HAP-1 (cell line): ENCODE measurements around the gene ZNF664.
A peak's percentile ranks its signal among the peaks of the same experiment; 100 is the strongest.

Source experiments
- DNase-seq, 2 experiments: peaks; one replicate each; pipeline ENCODE4 v3.0.0-alpha.2; 2016 to 2020; ENCODE audit warnings: low spot score in 2 of 2
- H3K27me3 ChIP-seq: fragments of 250-450 bp; sonication (Bioruptor Pico); 2 replicates; pipeline ENCODE4 v1.5.1; 2020; ENCODE audit warnings: low read depth, mild to moderate bottlenecking, moderate library complexity
- H3K36me3 ChIP-seq: fragments of 250-450 bp; sonication (Bioruptor Pico); replicated peaks from 2 replicates; pipeline ENCODE4 v1.5.1; 2020; ENCODE audit warnings: mild to moderate bottlenecking
- H3K4me1 ChIP-seq: fragments of 250-450 bp; sonication (Bioruptor Pico); 2 replicates; pipeline ENCODE4 v1.5.1; 2020; ENCODE audit warnings: mild to moderate bottlenecking
- H3K4me3 ChIP-seq: fragments of 250-450 bp; sonication (Bioruptor Pico); 2 replicates; pipeline ENCODE4 v1.5.1; 2020; ENCODE audit warnings: mild to moderate bottlenecking, moderate library complexity
- H3K9me3 ChIP-seq: fragments of 250-450 bp; sonication (Bioruptor Pico); 2 replicates; pipeline ENCODE4 v1.5.1; 2020; ENCODE audit warnings: mild to moderate bottlenecking, moderate library complexity
- in situ Hi-C: fragments of 300-500 bp; cut with MboI; formaldehyde crosslinking; loops from 3 replicates; pipeline ENCODE4 v1.14.3; 2020; ENCODE audit warnings: low sequenced_read_pairs, inconsistent platforms, mixed read lengths

ZNF664 gene

DNA sequence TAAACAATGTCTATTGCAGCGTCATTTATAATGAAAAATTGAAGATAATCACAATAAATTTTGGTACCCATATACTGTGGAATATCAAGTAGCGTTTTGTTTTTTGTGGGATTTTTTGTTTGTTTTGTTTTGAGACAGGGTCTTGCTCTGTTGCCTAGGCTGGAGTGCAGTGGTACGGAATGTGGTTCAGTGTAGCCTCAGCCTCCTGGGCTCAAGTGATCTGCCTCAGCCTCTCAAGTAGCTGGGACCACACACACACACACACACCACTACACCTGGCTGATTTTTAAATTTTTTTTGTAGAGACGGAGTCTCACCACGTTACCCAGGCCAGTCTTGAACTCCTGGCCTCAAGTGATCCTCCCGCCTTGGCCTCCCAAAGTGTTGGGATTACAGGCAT, 6.6 kb downstream of the ZNF664 start:
- Histone ChIP-seq H3K27me3 (no peaks in the 10 kb centered on the region), H3K4me1 (0 out of 2 replicates have a peak, but pooled peaks cover 6% of the 10 kb centered on the region), H3K4me3 (no peak overlapping the region), H3K36me3 (peaks cover 22% of the 10 kb centered on the region), H3K9me3 (no peaks in the 10 kb centered on the region)
- DNase-seq, result no peak
- in situ Hi-C loops, result no loop called here

DNA sequence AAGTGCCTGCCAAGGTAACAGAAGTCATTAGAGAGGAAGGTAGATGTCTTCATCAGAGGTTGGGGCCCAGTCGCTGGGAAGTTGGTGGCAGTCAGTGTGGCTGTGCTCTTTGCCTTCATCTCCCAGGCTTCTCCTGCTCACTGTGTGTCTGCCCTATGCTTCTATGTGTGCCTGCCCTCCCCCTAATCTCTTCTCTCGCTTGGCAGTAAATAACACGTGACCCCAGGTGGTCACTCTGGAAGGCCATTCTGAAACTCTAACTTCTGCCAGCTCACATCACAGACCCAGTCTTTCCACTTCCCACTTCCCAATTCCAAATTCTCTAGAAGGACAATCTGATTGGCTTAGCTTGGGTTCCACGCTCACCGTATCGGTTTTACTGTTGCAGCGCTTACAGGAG, 9.3 kb downstream of the ZNF664 start:
- H3K4me3 ChIP-seq, result no peak overlapping the region
- H3K9me3 ChIP-seq, result no peaks in the 10 kb centered on the region
- in situ Hi-C loops, result no loop called here
- no peak for DNase-seq
- H3K36me3 ChIP-seq, result peaks cover 16% of the 10 kb centered on the region
- no peaks in the 10 kb centered on the region for H3K27me3 ChIP-seq
- no peaks in the 10 kb centered on the region for H3K4me1 ChIP-seq

DNA sequence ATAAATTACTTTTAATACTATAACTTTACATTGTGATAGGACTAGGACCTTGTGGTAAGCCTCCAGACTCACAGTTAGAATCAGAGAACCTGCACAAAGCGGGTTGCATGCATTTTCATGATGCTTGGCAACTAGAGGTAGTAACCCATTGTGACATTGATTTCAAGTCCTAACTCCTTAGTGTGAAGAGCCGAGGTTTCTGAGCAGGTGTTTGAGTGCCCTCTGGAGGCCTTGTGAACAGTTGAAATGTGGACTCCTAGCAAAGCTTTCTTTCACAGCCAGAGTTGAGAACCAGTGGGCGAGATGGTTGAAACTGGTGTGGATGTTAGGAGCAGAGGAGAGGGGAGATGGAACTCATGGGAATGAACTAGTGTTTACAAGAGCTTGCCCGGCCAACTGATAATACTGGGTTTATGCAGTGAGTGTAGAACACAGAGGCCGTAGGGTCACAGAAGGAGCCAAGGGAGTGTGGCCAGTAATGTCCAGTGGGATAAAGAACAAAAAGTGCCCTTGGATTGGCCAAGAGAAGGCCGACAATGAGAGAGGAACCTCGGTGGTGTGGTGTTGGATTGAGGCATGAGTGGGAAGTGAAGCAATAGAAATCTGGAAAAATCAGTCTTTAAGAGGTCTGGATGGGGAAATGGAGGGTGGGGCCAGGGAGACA, 10.9 kb downstream of the ZNF664 start:
- in situ Hi-C loops, result no loop called here
- Histone ChIP-seq H3K27me3 (no peaks in the 10 kb centered on the region), H3K4me3 (no peak overlapping the region), H3K9me3 (no peaks in the 10 kb centered on the region), H3K36me3 (peaks cover 27% of the 10 kb centered on the region), H3K4me1 (no peaks in the 10 kb centered on the region)
- peak; percentile 51 to 65 for DNase-seq

DNA sequence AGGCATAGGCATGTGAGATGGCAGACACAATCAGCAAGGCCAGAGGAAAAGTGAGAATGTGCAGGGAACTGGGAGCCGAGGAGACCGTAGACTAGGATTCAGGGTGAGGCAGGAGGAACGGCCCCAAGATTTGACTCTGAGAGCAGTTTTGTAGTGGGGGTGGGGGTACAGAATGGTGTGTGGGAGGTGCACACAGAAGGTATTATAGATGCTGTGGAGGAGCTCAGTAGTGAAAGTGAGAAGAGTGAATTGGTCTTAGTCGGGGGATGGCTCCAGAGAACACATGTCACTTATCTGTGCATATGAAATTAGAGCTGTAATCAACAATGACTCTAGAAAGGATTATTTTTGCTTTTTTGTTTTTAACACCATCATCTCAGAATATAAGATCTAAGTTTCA, 11.9 kb downstream of the ZNF664 start:
- Histone ChIP-seq H3K4me3 (no peak overlapping the region), H3K9me3 (no peaks in the 10 kb centered on the region), H3K27me3 (no peaks in the 10 kb centered on the region), H3K36me3 (peaks cover 37% of the 10 kb centered on the region), H3K4me1 (no peaks in the 10 kb centered on the region)
- in situ Hi-C loops, result no loop called here
- DNase-seq, result no peak

DNA sequence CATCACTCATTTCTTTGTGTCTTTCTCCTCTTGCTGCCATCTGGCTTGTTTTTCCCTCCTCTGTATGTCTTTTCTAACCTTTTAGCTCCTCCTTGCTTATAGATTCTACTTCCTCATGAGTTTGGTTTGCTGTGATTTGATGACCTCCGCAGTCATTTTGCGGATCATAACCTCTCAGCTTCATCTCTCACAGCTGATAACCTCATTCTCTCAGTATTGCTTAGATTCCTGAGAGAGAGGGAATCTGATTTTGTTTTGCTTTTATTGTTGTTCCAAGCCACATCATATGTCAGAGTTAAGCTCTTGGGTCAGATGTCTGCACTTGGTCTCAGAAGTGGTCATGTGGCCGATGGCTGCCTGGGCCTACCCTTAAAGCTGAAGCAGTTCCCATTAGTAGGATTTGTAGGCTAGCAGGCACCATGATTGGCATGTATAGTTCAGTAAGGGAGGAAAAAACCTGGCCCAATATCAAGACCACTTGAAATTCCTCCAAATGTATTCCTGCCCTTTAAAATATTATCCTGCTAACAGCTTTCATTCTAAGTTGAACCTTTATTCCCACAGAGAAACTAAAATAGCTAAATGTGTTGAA, 13.5 kb downstream of the ZNF664 start:
- Histone ChIP-seq H3K4me3 (no peak overlapping the region), H3K27me3 (no peaks in the 10 kb centered on the region), H3K4me1 (no peaks in the 10 kb centered on the region), H3K9me3 (no peaks in the 10 kb centered on the region), H3K36me3 (peaks cover 50% of the 10 kb centered on the region)
- DNase-seq, result no peak
- in situ Hi-C loops, result no loop called here

DNA sequence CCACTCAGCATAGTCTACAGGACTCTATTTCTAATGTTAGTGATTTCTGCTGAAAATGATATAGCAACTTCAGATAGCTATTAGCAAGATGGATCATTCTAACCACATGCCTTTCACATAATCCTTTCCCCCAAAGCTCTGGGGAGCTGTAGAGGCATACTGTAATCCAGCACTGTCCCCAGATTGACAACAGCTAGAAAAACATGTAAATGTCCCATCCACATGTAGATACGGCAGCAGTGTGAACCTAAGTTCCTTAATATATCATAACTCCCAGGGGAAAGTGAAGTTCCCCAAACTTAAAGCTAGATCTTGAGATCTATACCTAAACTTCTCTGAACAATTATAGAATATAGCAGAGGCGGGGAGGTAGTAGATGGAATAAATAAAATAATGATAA, 14.0 kb downstream of the ZNF664 start:
- no peak for DNase-seq
- in situ Hi-C loops, result no loop called here
- Histone ChIP-seq H3K9me3 (no peaks in the 10 kb centered on the region), H3K36me3 (peaks cover 55% of the 10 kb centered on the region), H3K4me1 (no peaks in the 10 kb centered on the region), H3K27me3 (no peaks in the 10 kb centered on the region), H3K4me3 (no peak overlapping the region)

DNA sequence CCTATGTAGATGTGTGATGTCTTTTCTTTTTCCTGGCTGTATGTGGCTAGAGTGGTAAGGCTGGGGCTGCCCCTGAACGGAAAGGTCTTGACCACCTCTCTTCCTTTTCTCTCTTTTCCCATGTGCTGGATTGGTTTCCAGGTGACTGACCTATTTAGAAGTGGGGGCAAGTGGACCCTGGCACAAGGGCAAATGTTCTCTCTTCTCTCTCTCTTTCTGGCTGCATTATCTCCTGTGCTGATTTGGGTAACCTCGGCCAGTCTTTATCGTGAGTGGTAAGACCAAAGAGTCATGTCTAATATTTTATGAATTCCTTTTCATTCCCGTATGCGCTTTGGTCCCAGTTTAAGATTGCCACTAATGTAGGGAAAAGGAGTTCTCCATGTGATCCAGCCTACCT, 16.2 kb downstream of the ZNF664 start:
- no peak for DNase-seq
- Histone ChIP-seq H3K9me3 (no peaks in the 10 kb centered on the region), H3K4me1 (no peaks in the 10 kb centered on the region), H3K27me3 (no peaks in the 10 kb centered on the region), H3K36me3 (peaks cover 72% of the 10 kb centered on the region), H3K4me3 (no peak overlapping the region)
- in situ Hi-C loops, result no loop called here

DNA sequence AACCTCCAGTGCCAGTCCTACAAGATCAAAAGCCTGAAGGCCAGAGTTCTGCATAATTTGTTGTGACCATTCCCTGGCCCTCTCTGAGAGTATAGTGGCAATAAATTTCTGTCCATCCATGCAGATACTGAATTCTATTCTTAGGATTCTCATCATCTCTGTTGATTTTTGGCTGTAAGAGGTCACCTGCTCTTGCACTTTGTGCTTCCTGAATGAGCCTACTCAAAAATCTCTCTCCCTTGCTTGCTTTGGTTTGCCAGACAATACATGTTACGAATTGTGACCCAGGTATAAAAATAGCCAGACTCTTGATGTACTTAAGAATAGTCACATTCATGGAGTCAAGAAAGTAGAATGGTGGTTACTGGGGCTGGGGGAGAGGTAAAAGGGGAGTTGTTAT, 16.7 kb downstream of the ZNF664 start:
- in situ Hi-C loops, result no loop called here
- H3K36me3 ChIP-seq, result peaks cover 71% of the 10 kb centered on the region
- H3K4me3 ChIP-seq, result no peak overlapping the region
- H3K4me1 ChIP-seq, result peaks cover under 1% of the 10 kb centered on the region; the same call in 1 of the 2 replicates
- no peaks in the 10 kb centered on the region for H3K9me3 ChIP-seq
- H3K27me3 ChIP-seq, result no peaks in the 10 kb centered on the region
- DNase-seq, result no peak

DNA sequence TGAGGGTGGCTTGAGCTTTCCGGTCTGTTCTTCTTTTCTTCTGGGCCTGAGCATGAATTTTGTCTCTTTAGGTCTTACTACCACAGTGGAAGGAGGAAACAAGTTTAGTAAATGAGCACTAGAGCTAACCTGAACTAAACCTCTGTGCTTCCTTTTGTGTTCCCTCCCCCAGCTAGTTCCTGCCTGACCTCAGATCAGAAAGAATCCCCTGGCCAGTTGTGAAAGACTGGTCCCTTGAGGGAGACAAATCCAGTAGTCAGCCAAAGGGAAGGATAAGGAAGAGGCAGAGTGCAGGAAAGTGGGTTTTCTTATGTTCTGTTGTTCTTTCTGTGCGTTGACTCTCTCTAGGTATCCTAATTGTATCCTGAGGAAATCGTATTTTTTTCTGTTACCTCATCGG, 17.5 kb downstream of the ZNF664 start:
- Histone ChIP-seq H3K27me3 (no peaks in the 10 kb centered on the region), H3K4me3 (no peak overlapping the region), H3K36me3 (peaks cover 70% of the 10 kb centered on the region), H3K4me1 (peaks cover 6% of the 10 kb centered on the region; the same call in 1 of the 2 replicates), H3K9me3 (no peaks in the 10 kb centered on the region)
- no peak for DNase-seq
- in situ Hi-C loops, result no loop called here

DNA sequence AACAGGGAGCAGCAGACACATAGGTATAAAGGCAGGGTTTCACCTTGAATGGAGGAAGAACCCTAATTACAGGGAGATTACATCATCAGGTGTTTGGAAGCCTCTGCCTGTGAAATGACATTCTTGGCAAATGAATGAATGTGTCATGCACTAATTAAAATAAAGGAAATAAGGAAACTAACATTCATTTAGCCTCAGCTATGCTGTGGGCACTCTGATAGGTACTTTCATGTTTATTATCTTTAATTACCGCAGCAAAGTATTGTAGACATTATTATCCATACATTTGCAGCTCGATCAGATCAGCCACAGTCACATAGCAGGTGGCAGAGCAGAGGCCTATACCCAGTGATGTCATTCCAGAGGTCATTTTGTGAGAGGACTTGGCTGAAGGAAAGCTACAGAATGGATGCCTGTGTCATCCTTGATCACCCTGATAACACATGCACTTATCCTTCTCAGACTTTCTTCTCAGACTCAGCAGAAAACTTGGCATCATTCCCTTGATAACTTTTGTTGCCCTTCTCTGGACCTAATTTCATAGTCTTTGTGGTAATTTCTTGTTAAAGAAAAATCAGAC, 18.4 kb downstream of the ZNF664 start:
- no peak overlapping the region for H3K4me3 ChIP-seq
- no peaks in the 10 kb centered on the region for H3K27me3 ChIP-seq
- no peaks in the 10 kb centered on the region for H3K9me3 ChIP-seq
- peaks cover 7% of the 10 kb centered on the region; the same call in 1 of the 2 replicates for H3K4me1 ChIP-seq
- in situ Hi-C loops, result no loop called here
- no peak for DNase-seq
- peaks cover 77% of the 10 kb centered on the region for H3K36me3 ChIP-seq

DNA sequence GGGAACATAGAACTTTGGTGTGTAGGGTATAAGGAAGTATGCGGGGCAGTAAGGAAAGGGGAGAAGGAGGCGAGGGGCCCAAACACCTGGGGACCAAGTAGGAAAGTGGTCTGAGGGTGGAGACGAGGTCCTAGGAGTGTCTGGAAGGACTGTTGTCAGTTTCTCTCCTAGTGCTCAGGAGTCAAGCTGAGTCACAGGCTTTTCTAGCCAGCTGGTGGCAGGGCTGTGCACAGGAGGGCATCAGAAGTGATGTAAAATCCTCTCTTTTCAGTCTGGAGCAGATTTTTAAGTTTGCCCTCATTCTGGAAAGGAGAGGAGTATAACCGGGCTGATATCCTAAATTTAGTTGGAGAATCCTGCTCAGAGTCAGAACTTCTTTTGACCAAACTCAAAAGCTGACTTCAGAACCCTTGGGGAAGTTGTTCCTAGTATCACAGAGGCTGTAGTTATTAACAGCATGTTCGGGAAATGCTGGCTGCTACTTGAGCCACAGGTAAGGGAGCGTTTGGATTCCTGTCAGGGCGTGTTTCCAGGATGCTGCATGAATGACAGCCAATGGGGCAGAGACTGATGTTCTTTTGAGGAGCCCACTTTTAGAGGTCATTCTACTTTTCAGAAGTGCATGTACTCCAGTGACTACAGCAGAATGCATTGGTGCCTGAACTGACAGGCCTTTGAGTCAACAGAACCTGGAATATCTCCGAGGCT, 19.3 kb downstream of the ZNF664 start:
- Histone ChIP-seq H3K4me3 (no peak overlapping the region), H3K36me3 (peaks cover 77% of the 10 kb centered on the region), H3K4me1 (peaks cover 7% of the 10 kb centered on the region; the same call in 1 of the 2 replicates), H3K9me3 (no peaks in the 10 kb centered on the region), H3K27me3 (no peaks in the 10 kb centered on the region)
- in situ Hi-C loops, result no loop called here
- no peak for DNase-seq

DNA sequence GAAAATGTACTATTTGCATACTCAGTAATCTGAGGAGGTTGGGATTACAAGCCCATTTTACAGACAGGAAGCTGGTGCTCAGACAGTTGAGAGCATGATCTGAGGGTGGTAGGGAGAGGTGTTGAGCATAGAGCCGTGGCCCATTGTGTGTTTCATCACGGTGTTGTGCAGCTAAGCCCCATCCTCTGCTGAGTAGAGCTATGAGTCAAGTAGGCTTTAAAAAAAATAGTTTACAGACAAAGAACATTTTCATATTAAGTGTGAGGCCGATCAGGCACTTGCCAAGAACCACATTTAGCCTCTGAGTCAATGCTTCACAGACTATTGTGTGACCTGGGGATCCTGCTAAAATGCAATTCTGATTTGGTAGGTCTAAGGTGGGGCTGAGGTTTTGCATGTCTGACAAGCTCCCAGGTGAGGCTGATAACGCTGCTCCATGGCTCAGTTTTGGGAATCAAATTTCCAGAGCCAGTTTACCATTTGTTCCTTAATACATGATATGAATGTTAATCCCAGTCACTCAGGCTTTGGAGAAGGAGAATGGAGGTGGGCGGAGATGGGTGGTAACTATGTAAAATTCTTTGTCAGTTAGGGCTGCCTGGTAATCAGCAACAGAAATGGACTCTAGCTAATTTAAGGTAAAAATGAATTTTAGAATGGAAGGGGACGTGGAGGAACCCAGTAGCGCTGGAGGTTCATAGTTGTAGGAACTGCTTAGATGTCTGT, 22.2 kb downstream of the ZNF664 start:
- H3K4me1 ChIP-seq, result peaks cover 7% of the 10 kb centered on the region; the same call in 1 of the 2 replicates
- in situ Hi-C loops, result no loop called here
- H3K9me3 ChIP-seq, result no peaks in the 10 kb centered on the region
- H3K4me3 ChIP-seq, result no peak overlapping the region
- peaks cover 65% of the 10 kb centered on the region for H3K36me3 ChIP-seq
- peak in 1 of 2 experiments; percentile 30 for DNase-seq
- no peaks in the 10 kb centered on the region for H3K27me3 ChIP-seq

DNA sequence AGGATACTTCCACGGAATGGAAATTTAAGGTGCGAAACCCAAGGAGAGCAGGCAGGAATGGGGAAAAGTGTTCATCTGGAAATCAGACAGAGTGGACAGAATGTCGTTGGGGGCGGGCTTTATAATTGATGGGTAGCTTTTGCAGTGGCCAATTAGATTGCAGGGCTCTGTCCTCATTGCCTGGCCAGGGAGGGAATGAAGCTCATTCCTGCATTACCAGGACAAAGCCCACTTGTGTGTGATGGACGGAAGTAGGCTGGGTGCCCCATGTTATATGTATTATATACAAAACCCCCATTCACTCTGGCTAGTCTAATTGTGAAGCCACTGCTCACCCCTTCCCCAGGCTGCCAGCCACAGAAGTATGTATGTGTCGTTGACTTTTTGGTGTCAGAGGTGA, 23.6 kb downstream of the ZNF664 start:
- no peak for DNase-seq
- Histone ChIP-seq H3K4me1 (peaks cover 7% of the 10 kb centered on the region; the same call in 1 of the 2 replicates), H3K27me3 (no peaks in the 10 kb centered on the region), H3K9me3 (no peaks in the 10 kb centered on the region), H3K36me3 (peaks cover 67% of the 10 kb centered on the region), H3K4me3 (no peak overlapping the region)
- in situ Hi-C loops, result no loop called here
